PC-9 (cell line): ENCODE results near the gene DTYMK. TPM values are rescaled to one million over a fixed set of nuclear protein-coding genes. Genes with fewer than 3 reads are reported as not detected.

Source experiments
- BruUV-seq: library from RNA; stranded (reverse); fragments of 400-500 nt; replicated peaks from 2 replicates; lab custom pipeline; 2021; lab: Mats Ljungman, UMichigan
- CTCF ChIA-PET: fragments of 300-600 bp; sonication (Branson Sonifier 250); formaldehyde crosslinking; loops from one replicate; lab custom pipeline; 2022; ENCODE audit warnings: antibody characterized with exemption; lab: Charles Lee
- POLR2A ChIA-PET: fragments of 300-600 bp; sonication (Branson Sonifier 250); formaldehyde crosslinking; loops from one replicate; lab custom pipeline; 2022; ENCODE audit warnings: antibody characterized with exemption; ENCODE audit not compliant: unreplicated experiment; lab: Charles Lee
- DNase-seq, 2 experiments: peaks; one replicate each; pipeline versions ENCODE4 v3.0.0 to v3.0.0-alpha.2; 2015 to 2022; ENCODE audit warnings: mixed read lengths in 1 of 2
- H2AFZ ChIP-seq: fragments of 200-600 bp; sonication (generic); 2 replicates; pipeline ENCODE4 v1.8.1; 2017; ENCODE audit warnings: antibody characterized with exemption
- H3F3A ChIP-seq: fragments of 200-600 bp; sonication (generic); 2 replicates; pipeline ENCODE4 v1.8.1; 2017; ENCODE audit warnings: antibody characterized with exemption, mild to moderate bottlenecking, low read depth; ENCODE audit not compliant: insufficient read depth
- H3K27ac ChIP-seq: fragments of 200-600 bp; sonication (generic); 2 replicates; pipeline ENCODE4 v1.6.1; 2016; ENCODE audit warnings: mixed run types
- H3K27me3 ChIP-seq: fragments of 200-600 bp; sonication (generic); 2 replicates; pipeline ENCODE4 v1.6.1; 2016; ENCODE audit warnings: low read depth, mixed run types; ENCODE audit not compliant: insufficient read depth
- H3K36me3 ChIP-seq: fragments of 200-600 bp; sonication (generic); 2 replicates; pipeline ENCODE4 v1.6.1; 2016; ENCODE audit warnings: low read depth, mixed run types
- H3K4me1 ChIP-seq: fragments of 200-600 bp; sonication (generic); replicated peaks from 2 replicates; pipeline ENCODE4 v1.6.1; 2016; ENCODE audit warnings: mixed run types; ENCODE audit not compliant: insufficient read depth
- H3K4me2 ChIP-seq: fragments of 200-600 bp; sonication (generic); 2 replicates; pipeline ENCODE4 v1.6.1; 2017; ENCODE audit warnings: mixed run types
- H3K4me3 ChIP-seq: fragments of 200-600 bp; sonication (generic); 2 replicates; pipeline ENCODE4 v1.6.1; 2016; ENCODE audit warnings: mixed run types
- H3K79me2 ChIP-seq: fragments of 200-600 bp; sonication (generic); 2 replicates; pipeline ENCODE4 v1.6.1; 2017; ENCODE audit warnings: low read depth, mixed run types
- H3K9me2 ChIP-seq: fragments of 200-600 bp; sonication (generic); 2 replicates; pipeline ENCODE4 v1.8.1; 2017; ENCODE audit warnings: mild to moderate bottlenecking; ENCODE audit not compliant: insufficient read depth
- H3K9me3 ChIP-seq: fragments of 200-600 bp; sonication (generic); 2 replicates; pipeline ENCODE4 v1.8.1; 2016; ENCODE audit warnings: low read depth; ENCODE audit not compliant: insufficient read depth
- H4K20me1 ChIP-seq: fragments of 200-600 bp; sonication (generic); 2 replicates; pipeline ENCODE4 v1.8.1; 2017; ENCODE audit not compliant: insufficient read depth
- CTCF ChIP-seq: fragments of 200-600 bp; sonication (generic); conservative IDR thresholded peaks from 2 replicates; pipeline ENCODE4 v1.6.1; 2017; ENCODE audit warnings: mixed run types, antibody characterized with exemption, mild to moderate bottlenecking, moderate library complexity
- EZH2 ChIP-seq: fragments of 200-600 bp; sonication (generic); IDR thresholded peaks from 2 replicates; pipeline ENCODE4 v1.8.0; 2017; ENCODE audit warnings: antibody characterized with exemption, low read depth
- intact Hi-C: fragments of 100-400 bp; cut with micrococcal nuclease; formaldehyde crosslinking; loops from one replicate; pipeline ENCODE4 v1.10.0; 2022; ENCODE audit not compliant: unreplicated experiment
- total RNA-seq: library from RNA; stranded (reverse); gene quantifications from 2 replicates; pipeline ENCODE4 v1.2.3, GENCODE V29; 2021

DTYMK gene
- total RNA-seq, 1 experiment from 2014 or later, result 183 TPM

GRCh38 chr2:241728000-241728399, 41.4 kb upstream of the DTYMK start:
- H4K20me1 ChIP-seq, result no peaks in the 10 kb centered on the region; the same call in 1 of the 2 replicates
- no peak overlapping the region for H3K4me2 ChIP-seq
- POLR2A ChIA-PET, result no interaction called here
- H3K9me2 ChIP-seq, result no peaks in the 10 kb centered on the region
- peaks cover 7% of the 10 kb centered on the region for H3F3A ChIP-seq
- intact Hi-C loops, result no loop called here
- DNase-seq, result no peak
- H2AFZ ChIP-seq, result no peak overlapping the region
- H3K4me1 ChIP-seq, result peaks cover 3% of the 10 kb centered on the region
- H3K4me3 ChIP-seq, result no peak overlapping the region
- H3K36me3 ChIP-seq, result 0 out of 2 replicates have a peak, but pooled peaks cover 5% of the 10 kb centered on the region
- CTCF ChIA-PET, result no interaction called here
- no peak overlapping the region for H3K27ac ChIP-seq
- no peaks in the 10 kb centered on the region for H3K79me2 ChIP-seq
- BruUV-seq, result no TSS peak
- no peaks in the 10 kb centered on the region for H3K27me3 ChIP-seq
- TF ChIP-seq EZH2, result no peak
- H3K9me3 ChIP-seq, result no peaks in the 10 kb centered on the region

- Histone ChIP-seq H4K20me1 (no peaks in the 10 kb centered on the region; the same call in 1 of the 2 replicates), H3K36me3 (0 out of 2 replicates have a peak, but pooled peaks cover 8% of the 10 kb centered on the region), H3K4me3 (no peak overlapping the region), H3F3A (peaks cover 3% of the 10 kb centered on the region; the same call in 1 of the 2 replicates), H3K4me1 (no peaks in the 10 kb centered on the region), H3K9me2 (no peaks in the 10 kb centered on the region), H3K27ac (no peak overlapping the region), H3K4me2 (no peak overlapping the region), H2AFZ (no peak overlapping the region), H3K9me3 (no peaks in the 10 kb centered on the region), H3K79me2 (no peaks in the 10 kb centered on the region), H3K27me3 (no peaks in the 10 kb centered on the region)
- no peak for TF ChIP-seq EZH2
- TF ChIP-seq CTCF, result no peak
- ChIA-PET CTCF (no interaction called here), POLR2A (no interaction called here)
- no TSS peak for BruUV-seq
- intact Hi-C loops, result no loop called here
- no peak for DNase-seq
Observed at GRCh38 chr2:241726459-241726858, 39.8 kb upstream of the DTYMK start.

- BruUV-seq, result no TSS peak
- Histone ChIP-seq H3K79me2 (no peaks in the 10 kb centered on the region), H3K36me3 (0 out of 2 replicates have a peak, but pooled peaks cover 8% of the 10 kb centered on the region), H3K9me2 (no peaks in the 10 kb centered on the region), H3K4me1 (no peaks in the 10 kb centered on the region), H2AFZ (no peak overlapping the region), H3K4me2 (no peak overlapping the region), H3K4me3 (no peak overlapping the region), H3K9me3 (no peaks in the 10 kb centered on the region), H3K27me3 (no peaks in the 10 kb centered on the region), H3F3A (no peaks in the 10 kb centered on the region; the same call in 1 of the 2 replicates), H3K27ac (no peak overlapping the region), H4K20me1 (peaks cover 5% of the 10 kb centered on the region; the same call in 1 of the 2 replicates)
- TF ChIP-seq CTCF (no peak), EZH2 (no peak)
- no peak for DNase-seq
- ChIA-PET CTCF (interaction anchor here (0.6 kb wide), 1 partner anchor 37 kb away, joined by 3 read pairs; no protein-coding TSS in a partner anchor), POLR2A (no interaction called here)
- intact Hi-C loops, result no loop called here
Observed at GRCh38 chr2:241724975-241725870, 38.6 kb upstream of the DTYMK start.
